PC-9 (cell line): ENCODE data around the gene MYO3B. TPM values are rescaled to one million over a fixed set of nuclear protein-coding genes. Genes with fewer than 3 reads are reported as not detected.

Experiments used
- BruUV-seq: library from RNA; stranded (reverse); fragments of 400-500 nt; replicated peaks from 2 replicates; lab custom pipeline; 2021; lab: Mats Ljungman, UMichigan
- CTCF ChIA-PET: fragments of 300-600 bp; sonication (Branson Sonifier 250); formaldehyde crosslinking; loops from one replicate; lab custom pipeline; 2022; ENCODE audit warnings: antibody characterized with exemption; lab: Charles Lee
- POLR2A ChIA-PET: fragments of 300-600 bp; sonication (Branson Sonifier 250); formaldehyde crosslinking; loops from one replicate; lab custom pipeline; 2022; ENCODE audit warnings: antibody characterized with exemption; ENCODE audit not compliant: unreplicated experiment; lab: Charles Lee
- DNase-seq, 2 experiments: peaks; one replicate each; pipeline versions ENCODE4 v3.0.0 to v3.0.0-alpha.2; 2015 to 2022; ENCODE audit warnings: mixed read lengths in 1 of 2
- H2AFZ ChIP-seq: fragments of 200-600 bp; sonication (generic); 2 replicates; pipeline ENCODE4 v1.8.1; 2017; ENCODE audit warnings: antibody characterized with exemption
- H3F3A ChIP-seq: fragments of 200-600 bp; sonication (generic); 2 replicates; pipeline ENCODE4 v1.8.1; 2017; ENCODE audit warnings: antibody characterized with exemption, mild to moderate bottlenecking, low read depth; ENCODE audit not compliant: insufficient read depth
- H3K27ac ChIP-seq: fragments of 200-600 bp; sonication (generic); 2 replicates; pipeline ENCODE4 v1.6.1; 2016; ENCODE audit warnings: mixed run types
- H3K27me3 ChIP-seq: fragments of 200-600 bp; sonication (generic); 2 replicates; pipeline ENCODE4 v1.6.1; 2016; ENCODE audit warnings: low read depth, mixed run types; ENCODE audit not compliant: insufficient read depth
- H3K36me3 ChIP-seq: fragments of 200-600 bp; sonication (generic); 2 replicates; pipeline ENCODE4 v1.6.1; 2016; ENCODE audit warnings: low read depth, mixed run types
- H3K4me1 ChIP-seq: fragments of 200-600 bp; sonication (generic); replicated peaks from 2 replicates; pipeline ENCODE4 v1.6.1; 2016; ENCODE audit warnings: mixed run types; ENCODE audit not compliant: insufficient read depth
- H3K4me2 ChIP-seq: fragments of 200-600 bp; sonication (generic); 2 replicates; pipeline ENCODE4 v1.6.1; 2017; ENCODE audit warnings: mixed run types
- H3K4me3 ChIP-seq: fragments of 200-600 bp; sonication (generic); 2 replicates; pipeline ENCODE4 v1.6.1; 2016; ENCODE audit warnings: mixed run types
- H3K79me2 ChIP-seq: fragments of 200-600 bp; sonication (generic); 2 replicates; pipeline ENCODE4 v1.6.1; 2017; ENCODE audit warnings: low read depth, mixed run types
- H3K9me2 ChIP-seq: fragments of 200-600 bp; sonication (generic); 2 replicates; pipeline ENCODE4 v1.8.1; 2017; ENCODE audit warnings: mild to moderate bottlenecking; ENCODE audit not compliant: insufficient read depth
- H3K9me3 ChIP-seq: fragments of 200-600 bp; sonication (generic); 2 replicates; pipeline ENCODE4 v1.8.1; 2016; ENCODE audit warnings: low read depth; ENCODE audit not compliant: insufficient read depth
- H4K20me1 ChIP-seq: fragments of 200-600 bp; sonication (generic); 2 replicates; pipeline ENCODE4 v1.8.1; 2017; ENCODE audit not compliant: insufficient read depth
- EZH2 ChIP-seq: fragments of 200-600 bp; sonication (generic); IDR thresholded peaks from 2 replicates; pipeline ENCODE4 v1.8.0; 2017; ENCODE audit warnings: antibody characterized with exemption, low read depth
- intact Hi-C: fragments of 100-400 bp; cut with micrococcal nuclease; formaldehyde crosslinking; loops from one replicate; pipeline ENCODE4 v1.10.0; 2022; ENCODE audit not compliant: unreplicated experiment
- total RNA-seq: library from RNA; stranded (reverse); gene quantifications from 2 replicates; pipeline ENCODE4 v1.2.3, GENCODE V29; 2021
- TF ChIP-seq, protein P1 (sequence below): fragments of 200-600 bp; sonication (generic); conservative IDR thresholded peaks from 2 replicates; pipeline ENCODE4 v1.6.1; 2017; ENCODE audit warnings: mixed run types, antibody characterized with exemption, mild to moderate bottlenecking, moderate library complexity

MYO3B gene
- total RNA-seq, 1 experiment from 2014 or later: 5.3 TPM

DNA sequence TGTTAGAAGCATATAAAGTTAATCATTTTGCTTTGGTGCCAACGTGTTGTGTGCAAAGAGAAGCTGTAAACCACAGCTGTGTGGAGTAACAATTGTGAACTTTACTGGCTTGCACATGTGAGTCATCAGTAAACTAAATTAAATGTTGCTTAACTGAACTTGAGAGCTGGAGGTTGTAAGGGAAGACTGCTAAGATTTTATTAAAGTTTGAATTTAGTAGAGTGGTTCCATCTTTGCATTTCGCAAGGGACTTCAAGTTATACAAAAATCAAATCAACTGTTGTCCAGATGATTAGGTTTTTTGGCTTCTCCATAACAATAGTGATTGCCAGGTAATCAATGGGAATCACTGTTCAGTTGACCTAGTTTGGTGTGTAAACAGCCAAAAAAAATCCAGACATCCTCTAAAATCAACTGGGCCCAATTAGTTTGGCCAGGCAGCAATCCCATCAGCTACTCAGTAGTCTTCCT lies 247.4 kb downstream of the MYO3B start:
- Histone ChIP-seq H3K27ac (no peak overlapping the region), H3K9me3 (no peaks in the 10 kb centered on the region), H3K4me2 (0 out of 2 replicates have a peak overlapping the region, but pooled peaks have one; percentile 20), H2AFZ (no peak overlapping the region), H3K79me2 (no peaks in the 10 kb centered on the region), H3K27me3 (no peaks in the 10 kb centered on the region), H3F3A (no peaks in the 10 kb centered on the region; the same call in 1 of the 2 replicates), H3K4me1 (peaks cover 12% of the 10 kb centered on the region), H3K9me2 (no peaks in the 10 kb centered on the region), H3K36me3 (no peaks in the 10 kb centered on the region), H4K20me1 (no peaks in the 10 kb centered on the region), H3K4me3 (no peak overlapping the region)
- CTCF ChIA-PET: no interaction called here
- intact Hi-C loops: no loop called here
- DNase-seq: peak in 1 of 2 experiments; percentile 79
- POLR2A ChIA-PET: no interaction called here
- no TSS peak for BruUV-seq
- TF ChIP-seq, protein P1, sequence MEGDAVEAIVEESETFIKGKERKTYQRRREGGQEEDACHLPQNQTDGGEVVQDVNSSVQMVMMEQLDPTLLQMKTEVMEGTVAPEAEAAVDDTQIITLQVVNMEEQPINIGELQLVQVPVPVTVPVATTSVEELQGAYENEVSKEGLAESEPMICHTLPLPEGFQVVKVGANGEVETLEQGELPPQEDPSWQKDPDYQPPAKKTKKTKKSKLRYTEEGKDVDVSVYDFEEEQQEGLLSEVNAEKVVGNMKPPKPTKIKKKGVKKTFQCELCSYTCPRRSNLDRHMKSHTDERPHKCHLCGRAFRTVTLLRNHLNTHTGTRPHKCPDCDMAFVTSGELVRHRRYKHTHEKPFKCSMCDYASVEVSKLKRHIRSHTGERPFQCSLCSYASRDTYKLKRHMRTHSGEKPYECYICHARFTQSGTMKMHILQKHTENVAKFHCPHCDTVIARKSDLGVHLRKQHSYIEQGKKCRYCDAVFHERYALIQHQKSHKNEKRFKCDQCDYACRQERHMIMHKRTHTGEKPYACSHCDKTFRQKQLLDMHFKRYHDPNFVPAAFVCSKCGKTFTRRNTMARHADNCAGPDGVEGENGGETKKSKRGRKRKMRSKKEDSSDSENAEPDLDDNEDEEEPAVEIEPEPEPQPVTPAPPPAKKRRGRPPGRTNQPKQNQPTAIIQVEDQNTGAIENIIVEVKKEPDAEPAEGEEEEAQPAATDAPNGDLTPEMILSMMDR: no peak
- TF ChIP-seq EZH2: no peak

DNA sequence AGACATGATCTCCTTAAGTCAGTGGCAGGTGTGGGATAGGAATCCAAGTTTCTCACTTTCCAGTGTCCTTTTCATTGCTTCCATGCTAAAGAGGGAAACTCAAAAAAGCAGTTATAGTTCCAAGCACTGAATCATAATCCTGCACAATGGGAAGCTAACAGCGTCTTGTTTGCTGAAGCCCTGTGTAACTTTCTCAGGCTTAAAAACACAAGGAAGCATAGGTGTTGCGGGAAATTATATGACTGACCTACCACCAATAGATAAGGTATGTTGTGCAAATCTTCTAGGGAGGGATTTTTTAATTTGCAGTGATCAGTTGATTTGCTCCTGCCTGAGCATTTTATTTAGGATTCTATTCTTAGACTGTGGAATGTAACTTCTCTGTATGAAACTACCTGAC lies 250.9 kb downstream of the MYO3B start:
- Histone ChIP-seq H3K79me2 (no peaks in the 10 kb centered on the region), H3K4me3 (no peak overlapping the region), H3K9me2 (no peaks in the 10 kb centered on the region), H3F3A (no peaks in the 10 kb centered on the region; the same call in 1 of the 2 replicates), H4K20me1 (no peaks in the 10 kb centered on the region), H3K4me1 (peaks cover 12% of the 10 kb centered on the region), H3K27ac (no peak overlapping the region), H3K36me3 (no peaks in the 10 kb centered on the region), H3K9me3 (no peaks in the 10 kb centered on the region), H2AFZ (no peak overlapping the region), H3K4me2 (no peak overlapping the region), H3K27me3 (no peaks in the 10 kb centered on the region)
- intact Hi-C loops: no loop called here
- no peak for DNase-seq
- POLR2A ChIA-PET: no interaction called here
- TF ChIP-seq EZH2: no peak
- TF ChIP-seq, protein P1: no peak
- no TSS peak for BruUV-seq
- CTCF ChIA-PET: no interaction called here

DNA sequence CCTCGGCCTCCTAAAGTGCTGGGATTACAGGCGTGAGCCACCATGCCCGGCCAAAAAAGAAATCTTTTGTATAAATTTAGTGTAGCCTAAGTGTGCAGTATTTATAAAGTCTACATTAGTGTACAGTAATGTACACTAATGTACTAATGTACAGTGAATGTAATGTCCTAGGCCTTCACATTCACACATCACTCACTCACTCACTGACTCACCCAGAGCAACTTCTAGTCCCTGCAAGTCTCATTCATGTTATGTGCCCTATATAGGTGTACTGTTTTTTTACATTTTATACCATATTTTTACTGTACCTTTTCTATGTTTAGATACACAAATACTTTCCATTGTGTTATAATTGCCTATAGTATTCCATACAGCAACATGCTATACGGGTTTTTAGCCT lies 254.9 kb downstream of the MYO3B start:
- H3K4me1 ChIP-seq: no peaks in the 10 kb centered on the region

More for the DNA sequence above, 254.9 kb downstream of the MYO3B start:
- BruUV-seq: no TSS peak
- DNase-seq: no peak
- Histone ChIP-seq H3K9me2 (0 out of 2 replicates have a peak, but pooled peaks cover 4% of the 10 kb centered on the region), H3K9me3 (no peaks in the 10 kb centered on the region), H3K4me3 (no peak overlapping the region), H3K27ac (no peak overlapping the region), H3K4me2 (no peak overlapping the region), H4K20me1 (no peaks in the 10 kb centered on the region), H3K27me3 (no peaks in the 10 kb centered on the region), H3K36me3 (no peaks in the 10 kb centered on the region), H3F3A (no peaks in the 10 kb centered on the region), H3K79me2 (no peaks in the 10 kb centered on the region), H2AFZ (no peak overlapping the region)
- no peak for TF ChIP-seq EZH2
- TF ChIP-seq, protein P1: no peak
- intact Hi-C loops: no loop called here
- POLR2A ChIA-PET: no interaction called here
- CTCF ChIA-PET: no interaction called here
